OCI-LY7 (cell line): ENCODE measurements around the gene CEP72. TPM values are rescaled to one million over a fixed set of nuclear protein-coding genes. Genes with fewer than 3 reads are reported as not detected.

Source experiments
- BruUV-seq: library from RNA; stranded (reverse); fragments of 400-500 nt; replicated peaks from 2 replicates; lab custom pipeline; 2021; lab: Mats Ljungman, UMichigan
- CTCF ChIA-PET: fragments of 300-600 bp; sonication (Branson Sonifier 250); formaldehyde crosslinking; loops from one replicate; lab custom pipeline; 2022; ENCODE audit warnings: antibody characterized with exemption; ENCODE audit not compliant: unreplicated experiment; lab: Charles Lee
- POLR2A ChIA-PET: fragments of 300-600 bp; sonication (Branson Sonifier 250); formaldehyde crosslinking; loops from one replicate; lab custom pipeline; 2022; ENCODE audit warnings: antibody characterized with exemption; lab: Charles Lee
- DNase-seq: peaks from one replicate; pipeline ENCODE4 v3.0.0-alpha.2; 2015; ENCODE audit warnings: low spot score
- H2AFZ ChIP-seq: fragments of 200-600 bp; sonication (generic), shearing (Covaris generic); 2 replicates; pipeline ENCODE4 v1.6.1; 2014; ENCODE audit warnings: mild to moderate bottlenecking, antibody characterized with exemption, low read length, moderate library complexity
- H3K27ac ChIP-seq: fragments of 200-600 bp; sonication (generic); 2 replicates; pipeline ENCODE4 v1.5.1; 2014; ENCODE audit warnings: mixed run types, low read depth, mild to moderate bottlenecking, moderate library complexity, low read length, inconsistent platforms; ENCODE audit not compliant: poor library complexity, severe bottlenecking
- H3K36me3 ChIP-seq: fragments of 200-600 bp; sonication (generic); 2 replicates; pipeline ENCODE4 v1.6.1; 2014; ENCODE audit warnings: mild to moderate bottlenecking, antibody characterized with exemption, low read length, moderate library complexity, mixed read lengths; ENCODE audit not compliant: insufficient read depth
- H3K4me1 ChIP-seq: fragments of 200-600 bp; sonication (generic); 2 replicates; pipeline ENCODE4 v1.5.1; 2014; ENCODE audit warnings: mild to moderate bottlenecking, low read length; ENCODE audit not compliant: insufficient read depth, poor library complexity, severe bottlenecking
- H3K4me2 ChIP-seq: fragments of 200-600 bp; sonication (generic); 2 replicates; pipeline ENCODE4 v1.6.1; 2014; ENCODE audit warnings: mild to moderate bottlenecking, low read length
- H3K4me3 ChIP-seq: fragments of 200-600 bp; sonication (generic); 2 replicates; pipeline ENCODE4 v1.5.1; 2014; ENCODE audit warnings: mild to moderate bottlenecking, low read depth, low read length; ENCODE audit not compliant: poor library complexity, severe bottlenecking
- H3K79me2 ChIP-seq: fragments of 200-600 bp; sonication (generic); 2 replicates; pipeline ENCODE4 v1.6.1; 2016; ENCODE audit warnings: low read depth, mild to moderate bottlenecking, low read length, moderate library complexity, mixed read lengths; ENCODE audit not compliant: insufficient read depth
- H3K9me2 ChIP-seq: fragments of 200-600 bp; sonication (generic); 2 replicates; pipeline ENCODE4 v1.6.1; 2016; ENCODE audit warnings: mild to moderate bottlenecking, low read length, mixed read lengths; ENCODE audit not compliant: insufficient read depth
- H3K9me3 ChIP-seq: fragments of 200-600 bp; sonication (generic); 2 replicates; pipeline ENCODE4 v1.6.1; 2014; ENCODE audit warnings: mild to moderate bottlenecking, mixed run types, low read length, mixed read lengths
- H4K20me1 ChIP-seq: fragments of 200-600 bp; sonication (generic); 2 replicates; pipeline ENCODE4 v1.6.1; 2014; ENCODE audit warnings: mild to moderate bottlenecking, antibody characterized with exemption, low read length, moderate library complexity, mixed read lengths; ENCODE audit not compliant: insufficient read depth
- EZH2phosphoT487 ChIP-seq: fragments of 200-600 bp; sonication (generic); IDR thresholded peaks from 2 replicates; pipeline ENCODE4 v1.6.1; 2018; ENCODE audit warnings: low read depth, borderline replicate concordance, mild to moderate bottlenecking, mixed run types, antibody characterized with exemption, low read length, moderate library complexity, mixed read lengths
- intact Hi-C: fragments of 100-400 bp; cut with micrococcal nuclease; formaldehyde crosslinking; loops from one replicate; pipeline ENCODE4 v1.10.0; 2022; ENCODE audit not compliant: unreplicated experiment
- total RNA-seq, 2 experiments: library from RNA; depleted of rRNA in 1 of 2; stranded (reverse); fragments of >200 nt in 1 of 2; shearing (Covaris generic) in 1 of 2; gene quantifications; 2 replicates each; pipeline ENCODE4 v1.2.3, GENCODE V29; 2014 to 2022
- TF ChIP-seq, protein P1 (sequence below): fragments of 200-600 bp; sonication (generic); conservative IDR thresholded peaks from 2 replicates; pipeline ENCODE4 v1.5.1; 2014; ENCODE audit warnings: mild to moderate bottlenecking, antibody characterized with exemption, low read length, moderate library complexity, mixed read lengths

The CEP72 gene
- total RNA-seq, 2 experiments from 2014 or later: 26.9 to 42.7 TPM

DNA sequence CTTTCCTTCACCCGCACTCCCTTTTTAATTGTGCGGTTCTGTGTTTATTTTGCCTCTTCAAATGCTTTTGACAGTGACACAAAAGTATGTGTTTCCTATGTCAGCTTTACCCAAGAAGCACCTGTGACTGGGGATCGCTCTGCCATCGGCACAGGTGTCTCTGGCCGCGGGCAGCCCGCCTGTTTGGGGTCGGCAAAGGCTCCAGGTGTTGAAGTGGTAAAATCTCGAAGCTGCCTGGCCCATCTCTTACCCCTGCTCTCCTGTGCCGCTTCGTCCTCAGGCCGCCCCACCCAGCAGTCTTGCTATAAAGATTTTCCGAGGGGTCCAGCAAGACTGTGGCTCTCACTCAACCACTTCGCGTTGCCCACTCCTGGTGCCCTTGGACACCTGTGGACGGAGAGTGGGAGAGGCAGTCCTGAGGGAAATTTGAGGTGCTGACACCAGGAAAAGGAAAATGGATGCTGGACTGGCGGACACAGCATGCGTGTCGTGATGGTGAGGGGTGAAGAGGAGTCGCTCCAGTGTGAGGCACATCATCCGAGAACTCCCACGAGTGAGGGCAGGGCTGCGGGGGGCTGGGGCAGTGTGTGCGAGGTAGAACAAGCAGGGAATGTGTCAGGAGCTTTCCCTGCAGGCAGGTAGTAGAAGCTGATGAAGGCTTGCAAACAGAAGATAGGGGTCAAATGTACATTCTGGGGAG, 29.1 kb upstream of the CEP72 start:
- Histone ChIP-seq H3K4me1 (no peaks in the 10 kb centered on the region), H3K9me2 (no peaks in the 10 kb centered on the region), H2AFZ (no peak overlapping the region), H3K4me3 (no peak overlapping the region), H3K36me3 (no peaks in the 10 kb centered on the region), H3K27ac (no peak overlapping the region), H3K4me2 (no peak overlapping the region), H3K9me3 (no peaks in the 10 kb centered on the region), H3K79me2 (no peaks in the 10 kb centered on the region), H4K20me1 (no peaks in the 10 kb centered on the region)
- POLR2A ChIA-PET: no interaction called here
- no TSS peak for BruUV-seq
- no peak for DNase-seq
- TF ChIP-seq, protein P1, sequence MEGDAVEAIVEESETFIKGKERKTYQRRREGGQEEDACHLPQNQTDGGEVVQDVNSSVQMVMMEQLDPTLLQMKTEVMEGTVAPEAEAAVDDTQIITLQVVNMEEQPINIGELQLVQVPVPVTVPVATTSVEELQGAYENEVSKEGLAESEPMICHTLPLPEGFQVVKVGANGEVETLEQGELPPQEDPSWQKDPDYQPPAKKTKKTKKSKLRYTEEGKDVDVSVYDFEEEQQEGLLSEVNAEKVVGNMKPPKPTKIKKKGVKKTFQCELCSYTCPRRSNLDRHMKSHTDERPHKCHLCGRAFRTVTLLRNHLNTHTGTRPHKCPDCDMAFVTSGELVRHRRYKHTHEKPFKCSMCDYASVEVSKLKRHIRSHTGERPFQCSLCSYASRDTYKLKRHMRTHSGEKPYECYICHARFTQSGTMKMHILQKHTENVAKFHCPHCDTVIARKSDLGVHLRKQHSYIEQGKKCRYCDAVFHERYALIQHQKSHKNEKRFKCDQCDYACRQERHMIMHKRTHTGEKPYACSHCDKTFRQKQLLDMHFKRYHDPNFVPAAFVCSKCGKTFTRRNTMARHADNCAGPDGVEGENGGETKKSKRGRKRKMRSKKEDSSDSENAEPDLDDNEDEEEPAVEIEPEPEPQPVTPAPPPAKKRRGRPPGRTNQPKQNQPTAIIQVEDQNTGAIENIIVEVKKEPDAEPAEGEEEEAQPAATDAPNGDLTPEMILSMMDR: no peak
- no peak for TF ChIP-seq EZH2phosphoT487
- CTCF ChIA-PET: no interaction called here
- intact Hi-C loops: no loop called here

DNA sequence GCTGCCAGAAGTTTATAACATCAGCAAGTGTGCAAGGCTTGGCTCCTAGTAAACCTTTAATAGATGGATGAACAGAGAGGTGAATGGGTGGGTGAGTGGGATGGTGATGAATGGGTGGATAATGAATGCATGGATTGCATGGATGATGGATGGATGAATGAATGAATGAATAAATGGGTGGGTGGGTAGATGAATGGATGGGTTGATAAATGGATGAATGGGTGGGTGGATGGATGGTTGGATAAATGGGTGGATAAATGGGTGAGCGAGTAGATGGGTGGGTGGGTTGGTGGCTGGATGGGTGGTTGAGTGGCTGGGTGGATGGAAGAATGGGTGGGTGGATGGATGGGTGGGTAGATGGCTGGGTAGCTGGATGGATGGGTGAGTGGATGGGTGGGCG, 28.5 kb upstream of the CEP72 start:
- H3K4me2 ChIP-seq: no peak overlapping the region
- H3K79me2 ChIP-seq: no peaks in the 10 kb centered on the region
- no peaks in the 10 kb centered on the region for H3K9me3 ChIP-seq
- no peak overlapping the region for H2AFZ ChIP-seq
- TF ChIP-seq, protein P1: no peak
- no peak for TF ChIP-seq EZH2phosphoT487
- POLR2A ChIA-PET: no interaction called here
- no peaks in the 10 kb centered on the region for H3K9me2 ChIP-seq
- BruUV-seq: no TSS peak
- no peaks in the 10 kb centered on the region for H3K4me1 ChIP-seq
- H4K20me1 ChIP-seq: no peaks in the 10 kb centered on the region
- no peak for DNase-seq
- H3K4me3 ChIP-seq: no peak overlapping the region
- CTCF ChIA-PET: no interaction called here
- intact Hi-C loops: no loop called here
- no peaks in the 10 kb centered on the region for H3K36me3 ChIP-seq
- H3K27ac ChIP-seq: no peak overlapping the region

DNA sequence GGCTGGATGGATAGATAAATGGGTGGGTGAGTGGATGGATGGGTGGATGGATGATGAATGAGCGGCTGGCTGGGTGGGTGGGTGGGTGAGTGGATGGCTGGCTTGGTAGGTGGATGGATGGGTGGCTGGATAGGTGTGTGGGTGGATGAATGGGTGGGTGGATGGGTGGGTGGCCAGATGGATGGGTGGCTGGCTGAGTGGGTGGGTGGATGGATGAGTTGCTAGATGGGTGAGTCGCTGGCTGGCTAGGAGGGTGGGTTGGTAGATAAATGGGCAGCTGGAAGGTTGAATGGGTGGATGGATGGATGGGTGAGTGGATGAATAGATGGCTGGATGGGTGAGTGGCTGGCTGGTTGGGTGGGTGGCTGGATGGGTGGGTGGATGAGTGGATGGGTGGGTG, 27.9 kb upstream of the CEP72 start:
- ChIA-PET CTCF (no interaction called here), POLR2A (no interaction called here)
- H4K20me1 ChIP-seq: no peaks in the 10 kb centered on the region
- no peaks in the 10 kb centered on the region for H3K4me1 ChIP-seq
- no peak overlapping the region for H3K27ac ChIP-seq
- H3K79me2 ChIP-seq: no peaks in the 10 kb centered on the region
- H3K36me3 ChIP-seq: no peaks in the 10 kb centered on the region
- no peak overlapping the region for H3K4me3 ChIP-seq
- no peak overlapping the region for H3K4me2 ChIP-seq
- DNase-seq: no peak
- H2AFZ ChIP-seq: no peak overlapping the region
- H3K9me3 ChIP-seq: no peaks in the 10 kb centered on the region
- TF ChIP-seq EZH2phosphoT487: no peak
- TF ChIP-seq, protein P1: no peak
- H3K9me2 ChIP-seq: no peaks in the 10 kb centered on the region
- BruUV-seq: no TSS peak
- intact Hi-C loops: no loop called here
